ENCODE results near the gene DPY19L2. TPM values are rescaled to one million over a fixed set of nuclear protein-coding genes. Genes with fewer than 3 reads are reported as not detected.
"Not testable (repeated sequence)": the region's sequence is repeated elsewhere in the genome, so short reads cannot be mapped to it uniquely, and the experiment has no call there.

Gene DPY19L2
- total and polyA plus RNA-seq, 9 of the 15 experiments (the other 6 are each of a cell fraction or from before 2014, with no cell fraction given) = 0.05 to 0.13 (median 0.12) TPM; not detected in 3

DNA sequence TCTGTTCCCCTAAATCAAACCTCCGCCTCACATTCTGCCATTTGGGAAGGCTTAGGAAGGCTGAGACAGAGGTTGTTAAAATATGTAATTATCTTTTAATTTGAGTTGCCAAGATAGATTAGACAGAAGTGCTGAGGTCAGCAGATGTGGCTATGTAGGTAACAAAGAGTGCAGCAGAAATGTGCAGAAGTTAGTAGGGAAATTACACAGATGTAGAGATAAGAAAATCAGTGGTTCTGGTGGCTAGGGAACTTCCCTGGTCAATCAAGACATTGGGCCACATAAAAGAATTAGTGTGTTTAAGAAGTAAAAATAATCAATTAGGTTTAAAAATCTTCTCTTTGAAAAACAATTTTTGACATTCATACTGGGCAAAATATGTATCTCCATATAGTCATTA is 46.1 kb upstream of the DPY19L2 start:
- BruUV-seq (replicated peaks); H3K27me3 ChIP-seq (ENCODE audit: control insufficient read depth in 2 of 2, insufficient read depth in 2 of 2, low read length in 2 of 2); H2AFZ ChIP-seq (ENCODE audit: low read depth, low read length); ATAC-seq; H3K9me3 ChIP-seq (replicated peaks; ENCODE audit: control insufficient read depth, insufficient read depth, low read depth, low read length); H3K9me1 ChIP-seq (ENCODE audit: control insufficient read depth, insufficient read depth, low read length); H3K79me2 ChIP-seq (ENCODE audit: control insufficient read depth, insufficient read depth, low read length); H3K27ac ChIP-seq (ENCODE audit: extremely low read depth, low read depth, low read length); POLR2A ChIA-PET; H3K4me1 ChIP-seq (replicated peaks in 1 of 2; ENCODE audit: control insufficient read depth in 2 of 2, insufficient read depth in 2 of 2, low read length in 2 of 2); DNase-seq (ENCODE audit: extremely low read depth in 1 of 4, low spot score in 3 of 4); FAIRE-seq; H4K20me1 ChIP-seq (replicated peaks; ENCODE audit: control insufficient read depth, insufficient read depth, low read length); CTCF ChIA-PET (ENCODE audit: low intra/inter-chr PET ratio); intact Hi-C loops (cut with micrococcal nuclease); in situ Hi-C loops (cut with MboI); H3K4me3 ChIP-seq; H3K4me2 ChIP-seq (ENCODE audit: insufficient read depth, low read length); H3K36me3 ChIP-seq (ENCODE audit: control insufficient read depth, insufficient read depth, low read length); H3K9ac ChIP-seq (ENCODE audit: insufficient read depth in 1 of 2, low read depth in 2 of 2, low read length in 2 of 2): not testable (repeated sequence)
- TF ChIP-seq C11orf30 (IDR thresholded peaks at IDR 0.05; ENCODE audit: low read depth) (peak; percentile 36; the same call in 1 of the 2 replicates), MAFF (IDR thresholded peaks at IDR 0.05; ENCODE audit: low read length) (peak; percentile 53), ZNF316 (IDR thresholded peaks at IDR 0.05) (peak; percentile 63), MAFG (tag; conservative IDR thresholded peaks at IDR 0.05) (peak; percentile 61), MAFK (IDR thresholded peaks at IDR 0.05; ENCODE audit: low read length) (peak; percentile 71)
- WGBS (ENCODE audit: insufficient coverage, low coverage, missing lambda C conversion rate) = 7% methylated on average over 1 of the region's 1 CpG

DNA sequence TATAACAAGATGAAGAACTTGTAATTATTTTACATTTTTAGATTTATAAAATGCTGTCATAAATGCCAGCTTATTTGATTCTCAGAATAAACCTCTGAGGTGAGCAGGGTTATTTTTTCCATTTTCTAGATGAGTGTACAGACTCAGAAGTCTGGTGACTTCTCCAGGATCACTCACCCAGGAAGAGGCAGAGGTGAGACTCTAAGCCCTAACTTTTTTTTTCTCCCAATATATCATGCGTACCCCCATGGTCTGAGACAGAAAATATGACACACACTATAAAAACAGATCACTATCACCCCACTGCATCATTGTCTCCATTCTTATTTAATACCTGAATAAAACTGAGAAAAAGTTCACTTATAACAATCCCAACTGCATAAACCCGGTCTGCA is 45.4 kb upstream of the DPY19L2 start:
- FAIRE-seq; H3K79me2 ChIP-seq (ENCODE audit: control insufficient read depth, insufficient read depth, low read length); BruUV-seq (replicated peaks); H3K9me3 ChIP-seq (replicated peaks; ENCODE audit: control insufficient read depth, insufficient read depth, low read depth, low read length); H3K9ac ChIP-seq (ENCODE audit: insufficient read depth in 1 of 2, low read depth in 2 of 2, low read length in 2 of 2); H3K27ac ChIP-seq (ENCODE audit: extremely low read depth, low read depth, low read length); DNase-seq (ENCODE audit: extremely low read depth in 1 of 4, low spot score in 3 of 4); H3K36me3 ChIP-seq (ENCODE audit: control insufficient read depth, insufficient read depth, low read length); H3K9me1 ChIP-seq (ENCODE audit: control insufficient read depth, insufficient read depth, low read length); H4K20me1 ChIP-seq (replicated peaks; ENCODE audit: control insufficient read depth, insufficient read depth, low read length); ATAC-seq; CTCF ChIA-PET (ENCODE audit: low intra/inter-chr PET ratio); intact Hi-C loops (cut with micrococcal nuclease); H3K4me2 ChIP-seq (ENCODE audit: insufficient read depth, low read length); H3K4me3 ChIP-seq; H3K27me3 ChIP-seq (ENCODE audit: control insufficient read depth in 2 of 2, insufficient read depth in 2 of 2, low read length in 2 of 2); H2AFZ ChIP-seq (ENCODE audit: low read depth, low read length); in situ Hi-C loops (cut with MboI); POLR2A ChIA-PET; H3K4me1 ChIP-seq (replicated peaks in 1 of 2; ENCODE audit: control insufficient read depth in 2 of 2, insufficient read depth in 2 of 2, low read length in 2 of 2): not testable (repeated sequence)
- 0% methylated on average over 2 of the region's 2 CpGs for WGBS (ENCODE audit: insufficient coverage, low coverage, missing lambda C conversion rate)

DNA sequence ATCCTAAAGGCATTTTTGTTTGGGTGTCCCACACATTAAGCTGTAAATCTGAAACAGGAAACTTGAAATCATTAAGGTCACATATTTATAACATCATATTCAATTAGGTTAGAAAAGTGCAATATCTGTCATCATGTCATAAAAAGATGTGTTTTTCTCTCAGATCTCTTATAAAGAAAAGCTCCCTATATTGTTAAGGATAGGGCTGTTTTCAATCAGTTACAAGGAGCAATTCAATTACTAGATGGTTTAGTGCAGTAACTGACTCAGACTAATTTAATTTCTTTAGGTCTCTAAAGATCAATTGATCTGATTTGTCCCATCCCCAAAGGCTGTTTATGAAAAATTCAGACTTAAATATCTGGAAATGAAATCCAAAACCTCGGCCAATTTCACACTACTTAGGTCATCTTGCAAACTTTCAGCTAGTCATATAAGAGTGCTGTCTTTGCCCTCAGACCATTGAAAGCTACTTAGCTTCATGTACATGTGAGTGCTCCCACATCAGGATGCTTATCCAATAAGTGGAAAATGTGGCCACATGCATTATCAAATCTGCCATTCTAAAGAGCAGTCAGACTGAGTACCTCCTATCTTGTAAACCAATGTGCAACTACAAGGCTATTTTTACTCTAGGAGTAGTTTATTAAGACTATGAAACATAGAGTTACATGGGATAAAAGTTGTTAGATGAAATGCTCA is 44.8 kb upstream of the DPY19L2 start:
- H3K36me3 ChIP-seq (ENCODE audit: control insufficient read depth, insufficient read depth, low read length); H3K4me2 ChIP-seq (ENCODE audit: insufficient read depth, low read length); in situ Hi-C loops (cut with MboI); H4K20me1 ChIP-seq (replicated peaks; ENCODE audit: control insufficient read depth, insufficient read depth, low read length); H3K4me1 ChIP-seq (replicated peaks in 1 of 2; ENCODE audit: control insufficient read depth in 2 of 2, insufficient read depth in 2 of 2, low read length in 2 of 2); ATAC-seq; H3K79me2 ChIP-seq (ENCODE audit: control insufficient read depth, insufficient read depth, low read length); CTCF ChIA-PET (ENCODE audit: low intra/inter-chr PET ratio); DNase-seq (ENCODE audit: extremely low read depth in 1 of 4, low spot score in 3 of 4); H3K9ac ChIP-seq (ENCODE audit: insufficient read depth in 1 of 2, low read depth in 2 of 2, low read length in 2 of 2); H3K27me3 ChIP-seq (ENCODE audit: control insufficient read depth in 2 of 2, insufficient read depth in 2 of 2, low read length in 2 of 2); H2AFZ ChIP-seq (ENCODE audit: low read depth, low read length); POLR2A ChIA-PET; H3K4me3 ChIP-seq; H3K27ac ChIP-seq (ENCODE audit: extremely low read depth, low read depth, low read length); intact Hi-C loops (cut with micrococcal nuclease); H3K9me1 ChIP-seq (ENCODE audit: control insufficient read depth, insufficient read depth, low read length); H3K9me3 ChIP-seq (replicated peaks; ENCODE audit: control insufficient read depth, insufficient read depth, low read depth, low read length); BruUV-seq (replicated peaks): not testable (repeated sequence)
- FAIRE-seq = peak; percentile 48
- no CpG with 5 or more reads among the region's 1 CpG for WGBS (ENCODE audit: insufficient coverage, low coverage, missing lambda C conversion rate)
